Measurements from ENCODE around the gene GRN.

- TF ChIP-seq, protein P1, sequence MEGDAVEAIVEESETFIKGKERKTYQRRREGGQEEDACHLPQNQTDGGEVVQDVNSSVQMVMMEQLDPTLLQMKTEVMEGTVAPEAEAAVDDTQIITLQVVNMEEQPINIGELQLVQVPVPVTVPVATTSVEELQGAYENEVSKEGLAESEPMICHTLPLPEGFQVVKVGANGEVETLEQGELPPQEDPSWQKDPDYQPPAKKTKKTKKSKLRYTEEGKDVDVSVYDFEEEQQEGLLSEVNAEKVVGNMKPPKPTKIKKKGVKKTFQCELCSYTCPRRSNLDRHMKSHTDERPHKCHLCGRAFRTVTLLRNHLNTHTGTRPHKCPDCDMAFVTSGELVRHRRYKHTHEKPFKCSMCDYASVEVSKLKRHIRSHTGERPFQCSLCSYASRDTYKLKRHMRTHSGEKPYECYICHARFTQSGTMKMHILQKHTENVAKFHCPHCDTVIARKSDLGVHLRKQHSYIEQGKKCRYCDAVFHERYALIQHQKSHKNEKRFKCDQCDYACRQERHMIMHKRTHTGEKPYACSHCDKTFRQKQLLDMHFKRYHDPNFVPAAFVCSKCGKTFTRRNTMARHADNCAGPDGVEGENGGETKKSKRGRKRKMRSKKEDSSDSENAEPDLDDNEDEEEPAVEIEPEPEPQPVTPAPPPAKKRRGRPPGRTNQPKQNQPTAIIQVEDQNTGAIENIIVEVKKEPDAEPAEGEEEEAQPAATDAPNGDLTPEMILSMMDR (IDR thresholded peaks at IDR 0.05; ENCODE audit: low read length): no peak
- no peak for TF ChIP-seq EZH2 (IDR thresholded peaks at IDR 0.05; ENCODE audit: borderline replicate concordance, low read length)
These were observed 52.7 kb downstream of the GRN start for GRCh38 chr17:44397479-44398440.

Measured in OCI-LY1 (cell line).